C4-2B (cell line): ENCODE measurements around the gene WWTR1.

Experiments
- ZFX ChIP-seq: fragments of 450-650 bp; IDR thresholded peaks from 2 replicates; pipeline ENCODE4 v1.6.1; 2017
- TF ChIP-seq, protein P1 (sequence below): fragments of 450-650 bp; conservative IDR thresholded peaks from 2 replicates; pipeline ENCODE4 v1.5.1; 2017; ENCODE audit warnings: mild to moderate bottlenecking

GRCh38 chr3:149648525-149648924 lies 9.3 kb downstream of the WWTR1 start:
- TF ChIP-seq, protein P1, sequence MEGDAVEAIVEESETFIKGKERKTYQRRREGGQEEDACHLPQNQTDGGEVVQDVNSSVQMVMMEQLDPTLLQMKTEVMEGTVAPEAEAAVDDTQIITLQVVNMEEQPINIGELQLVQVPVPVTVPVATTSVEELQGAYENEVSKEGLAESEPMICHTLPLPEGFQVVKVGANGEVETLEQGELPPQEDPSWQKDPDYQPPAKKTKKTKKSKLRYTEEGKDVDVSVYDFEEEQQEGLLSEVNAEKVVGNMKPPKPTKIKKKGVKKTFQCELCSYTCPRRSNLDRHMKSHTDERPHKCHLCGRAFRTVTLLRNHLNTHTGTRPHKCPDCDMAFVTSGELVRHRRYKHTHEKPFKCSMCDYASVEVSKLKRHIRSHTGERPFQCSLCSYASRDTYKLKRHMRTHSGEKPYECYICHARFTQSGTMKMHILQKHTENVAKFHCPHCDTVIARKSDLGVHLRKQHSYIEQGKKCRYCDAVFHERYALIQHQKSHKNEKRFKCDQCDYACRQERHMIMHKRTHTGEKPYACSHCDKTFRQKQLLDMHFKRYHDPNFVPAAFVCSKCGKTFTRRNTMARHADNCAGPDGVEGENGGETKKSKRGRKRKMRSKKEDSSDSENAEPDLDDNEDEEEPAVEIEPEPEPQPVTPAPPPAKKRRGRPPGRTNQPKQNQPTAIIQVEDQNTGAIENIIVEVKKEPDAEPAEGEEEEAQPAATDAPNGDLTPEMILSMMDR = no peak
- no peak for TF ChIP-seq ZFX
